ENCODE results near the gene CECR2.
"Not testable (repeated sequence)": the region's sequence is repeated elsewhere in the genome, so short reads cannot be mapped to it uniquely, and the experiment has no call there.

CECR2 gene

GRCh38 chr22:17514084-17514483 is 144.8 kb downstream of the CECR2 start:
- no peak for DNase-seq (ENCODE audit: low read depth)

- no peak for DNase-seq (ENCODE audit: low read depth)
Observed at GRCh38 chr22:17518406-17518805, 149.1 kb downstream of the CECR2 start.

GRCh38 chr22:17521971-17522370 is 152.7 kb downstream of the CECR2 start:
- DNase-seq (ENCODE audit: low read depth): not testable (repeated sequence)

DNA sequence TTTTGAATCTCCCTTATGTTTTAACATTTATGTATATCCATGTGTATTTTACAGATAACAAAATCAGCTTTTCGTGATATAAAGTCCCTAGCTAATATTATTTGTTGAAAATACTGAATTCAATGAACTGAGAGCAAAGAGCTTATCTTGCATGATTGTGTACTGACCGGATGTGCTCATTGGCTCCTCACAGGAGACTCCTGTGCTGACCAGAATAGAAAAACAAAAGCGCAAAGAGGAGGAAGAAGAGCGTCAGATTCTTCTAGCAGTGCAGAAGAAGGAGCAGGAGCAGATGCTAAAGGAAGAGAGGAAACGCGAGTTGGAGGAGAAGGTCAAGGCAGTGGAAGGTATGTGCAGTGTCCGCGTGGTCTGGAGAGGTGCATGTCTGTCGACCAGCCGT is 154.7 kb downstream of the CECR2 start:
- DNase-seq (ENCODE audit: low read depth): no peak

DNA sequence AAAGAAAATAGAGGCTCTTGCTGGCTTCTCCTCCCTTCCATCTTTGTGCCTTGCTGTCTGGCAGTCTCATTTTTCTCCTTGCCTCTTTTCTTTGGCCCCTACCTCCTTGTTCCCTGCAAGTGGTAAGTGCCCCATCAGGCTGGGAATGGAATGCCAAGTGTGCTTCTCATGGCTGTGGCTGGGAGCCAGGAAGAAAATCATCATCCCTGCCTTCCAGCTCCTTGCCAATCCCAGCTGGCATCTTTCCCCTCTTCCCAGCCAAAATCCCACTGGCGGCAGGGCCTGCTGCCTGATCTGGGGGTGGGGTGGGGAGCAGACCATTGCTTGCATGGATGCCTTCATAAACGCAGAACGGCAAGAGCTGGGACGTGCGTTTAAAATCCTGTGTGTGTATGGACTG is 167.0 kb downstream of the CECR2 start:
- no peak for DNase-seq (ENCODE audit: low read depth)

DNA sequence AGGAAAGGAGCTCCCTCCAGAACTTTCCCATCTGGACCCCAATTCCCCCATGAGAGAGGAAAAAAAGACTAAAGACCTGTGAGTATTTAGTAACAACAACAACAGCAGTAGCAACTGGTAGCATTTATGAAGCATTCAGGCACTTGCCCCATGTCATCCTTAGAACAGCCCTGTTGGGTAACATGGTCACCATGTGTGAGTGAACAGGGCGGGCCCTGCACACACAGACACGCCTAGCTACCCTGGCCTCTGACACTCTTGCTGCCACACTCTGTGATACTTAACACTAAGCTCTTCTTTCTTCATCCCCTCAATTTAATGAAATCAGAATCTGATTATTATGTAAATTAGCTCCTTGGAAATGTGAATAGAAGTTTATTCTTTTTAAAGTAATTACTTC is 167.9 kb downstream of the CECR2 start:
- DNase-seq (ENCODE audit: low read depth): no peak

DNA sequence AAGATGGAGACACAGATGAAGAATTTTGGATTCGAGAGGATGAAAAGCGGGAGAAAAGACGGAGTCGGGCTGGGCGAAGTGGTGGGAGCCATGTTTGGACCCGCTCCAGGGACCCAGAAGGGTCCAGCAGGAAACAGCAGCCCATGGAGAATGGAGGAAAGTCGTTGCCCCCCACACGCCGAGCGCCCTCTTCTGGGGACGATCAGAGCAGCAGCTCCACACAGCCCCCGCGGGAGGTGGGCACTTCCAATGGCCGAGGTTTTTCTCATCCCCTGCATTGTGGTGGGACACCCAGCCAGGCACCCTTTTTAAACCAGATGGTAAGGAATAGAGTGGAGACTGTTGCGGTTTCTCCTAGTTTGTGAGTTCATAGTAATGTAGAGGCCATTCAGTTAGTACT is 171.2 kb downstream of the CECR2 start:
- no peak for DNase-seq (ENCODE audit: low read depth)

- DNase-seq (ENCODE audit: low read depth): no peak
Observed at GRCh38 chr22:17541476-17541875, 172.2 kb downstream of the CECR2 start.

- DNase-seq (ENCODE audit: low read depth): no peak
Observed at GRCh38 chr22:17542452-17542851, 173.2 kb downstream of the CECR2 start.

DNA sequence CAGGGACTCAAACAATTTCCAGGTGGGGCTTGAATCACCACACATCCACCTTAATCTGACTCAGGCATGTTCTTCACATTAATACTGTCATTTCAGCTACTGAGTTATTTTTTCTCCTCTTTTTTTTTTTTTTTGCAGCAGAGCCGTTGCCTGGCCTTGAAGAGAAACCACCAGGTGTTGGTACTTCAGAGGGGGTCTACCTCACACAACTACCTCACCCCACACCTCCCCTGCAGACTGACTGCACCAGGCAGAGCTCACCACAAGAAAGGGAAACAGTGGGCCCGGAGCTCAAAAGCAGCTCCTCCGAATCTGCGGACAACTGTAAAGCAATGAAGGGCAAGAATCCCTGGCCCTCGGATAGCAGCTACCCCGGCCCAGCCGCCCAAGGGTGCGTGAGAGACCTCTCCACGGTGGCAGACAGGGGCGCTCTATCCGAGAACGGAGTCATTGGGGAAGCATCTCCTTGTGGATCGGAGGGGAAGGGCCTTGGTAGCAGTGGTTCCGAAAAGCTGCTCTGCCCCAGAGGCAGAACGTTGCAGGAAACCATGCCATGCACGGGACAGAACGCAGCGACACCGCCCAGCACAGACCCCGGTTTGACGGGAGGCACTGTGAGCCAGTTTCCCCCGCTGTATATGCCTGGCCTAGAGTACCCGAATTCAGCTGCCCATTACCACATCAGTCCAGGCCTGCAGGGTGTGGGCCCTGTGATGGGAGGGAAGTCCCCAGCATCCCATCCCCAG is 178.9 kb downstream of the CECR2 start:
- no peak for DNase-seq (ENCODE audit: low read depth)

- no peak for DNase-seq (ENCODE audit: low read depth)
Observed at GRCh38 chr22:17548756-17549035, 179.4 kb downstream of the CECR2 start.

GRCh38 chr22:17549183-17549582 is 179.9 kb downstream of the CECR2 start:
- no peak for DNase-seq (ENCODE audit: low read depth)

DNA sequence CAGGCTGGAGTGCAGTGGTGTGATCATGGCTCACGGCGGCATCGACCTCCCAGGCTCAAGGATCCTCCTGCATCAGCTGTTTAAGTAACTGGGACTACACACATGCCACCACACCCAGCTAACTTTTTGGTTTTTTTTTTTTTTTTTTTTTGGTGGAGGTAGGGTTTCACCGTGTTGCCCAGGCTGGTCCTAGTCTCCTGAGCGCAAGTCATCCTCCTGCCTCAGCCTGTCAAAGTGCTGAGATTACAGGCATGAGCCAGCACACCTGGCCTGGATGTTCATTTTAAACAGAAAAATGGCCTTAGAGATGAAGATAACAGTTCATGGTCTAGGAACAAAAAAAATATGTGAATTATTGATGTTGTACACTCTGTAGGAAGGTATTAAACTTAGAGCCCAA is 180.4 kb downstream of the CECR2 start:
- no peak for DNase-seq (ENCODE audit: low read depth)

DNA sequence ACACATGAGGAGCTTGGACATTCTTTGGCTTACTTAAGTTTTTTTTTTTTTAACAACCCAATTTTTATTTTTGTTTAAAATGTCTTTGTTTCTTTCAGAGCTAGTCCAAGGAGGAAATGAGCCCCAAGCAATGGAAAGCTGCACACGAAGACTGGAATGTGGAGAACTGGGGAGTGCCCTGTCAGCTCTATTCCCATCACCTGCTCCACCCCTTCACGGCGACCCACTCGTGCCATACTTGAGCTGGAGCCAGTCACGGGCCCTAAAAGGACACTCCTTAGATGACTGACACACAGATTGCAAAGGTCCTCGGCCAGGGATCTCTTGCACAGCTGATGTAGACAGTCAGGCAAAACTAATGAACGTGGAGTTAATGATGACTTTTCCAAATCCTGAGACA is 183.5 kb downstream of the CECR2 start:
- DNase-seq (ENCODE audit: low read depth): no peak

- DNase-seq (ENCODE audit: low read depth): no peak
Observed at GRCh38 chr22:17554814-17555213, 185.6 kb downstream of the CECR2 start.

DNA sequence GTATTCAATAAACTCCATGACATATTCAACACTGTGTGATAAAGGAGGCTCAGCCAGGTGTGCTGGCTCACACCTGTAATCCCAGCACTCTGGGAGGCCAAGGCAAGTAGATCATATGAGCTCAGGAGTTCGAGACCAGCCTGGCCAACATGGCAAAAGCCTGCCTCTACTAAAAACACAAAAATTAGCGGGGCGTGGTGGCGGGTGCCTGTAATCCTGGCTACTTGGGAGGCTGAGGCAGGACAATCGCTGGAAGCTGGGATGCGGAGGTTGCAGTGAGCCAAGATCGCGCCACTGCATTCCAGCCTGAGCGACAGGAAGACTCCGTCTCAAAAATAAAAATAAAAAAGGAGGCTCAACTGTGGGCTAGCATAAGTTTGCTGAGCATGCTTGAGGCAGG is 189.9 kb downstream of the CECR2 start:
- no peak for DNase-seq (ENCODE audit: low read depth)

DNA sequence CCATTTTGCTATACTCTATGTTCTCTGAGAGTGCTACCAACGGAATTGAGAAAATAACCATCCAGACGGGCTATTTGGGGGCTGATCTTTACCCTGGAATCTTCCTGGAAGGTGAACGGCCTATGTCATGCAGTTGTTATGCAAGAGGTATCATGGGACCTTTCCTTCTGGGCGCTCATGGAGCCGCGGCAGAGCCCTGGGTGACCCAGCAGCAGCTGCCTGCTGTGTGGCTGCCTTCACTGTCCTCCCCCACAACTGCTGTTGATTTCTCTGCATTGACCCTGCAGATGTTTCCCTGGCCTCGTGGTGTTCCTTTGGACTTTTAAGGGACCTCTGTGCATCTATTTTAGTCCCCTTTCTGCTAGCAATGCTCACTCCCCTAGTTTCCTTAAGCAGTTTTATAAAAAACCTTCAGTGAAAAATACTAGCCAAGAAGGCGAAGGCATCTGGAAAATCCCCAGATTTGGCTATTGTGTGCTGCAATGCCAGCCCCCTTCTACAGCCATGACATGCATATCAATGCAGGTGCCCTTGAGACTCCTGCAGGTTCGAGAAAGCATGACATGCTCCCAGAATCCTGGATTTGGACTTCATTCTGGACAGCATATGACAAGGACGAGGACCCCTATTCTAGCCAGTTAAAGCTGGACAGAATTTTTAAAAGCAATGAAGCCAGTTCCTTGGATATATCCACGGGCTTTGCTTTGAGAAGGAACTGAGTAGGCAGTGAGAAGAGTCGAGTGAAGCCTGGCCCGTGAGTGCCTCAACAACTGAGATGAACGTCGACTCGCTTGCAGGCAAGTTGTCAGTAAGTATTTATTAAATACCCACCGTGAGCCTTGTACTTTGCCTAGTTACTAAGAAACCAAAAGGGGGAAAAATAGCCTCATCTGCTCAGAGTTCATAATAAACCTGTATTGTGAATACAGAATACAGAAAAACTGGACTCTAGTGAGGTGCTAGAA is 193.9 kb downstream of the CECR2 start, which contains the start of gene SLC25A18:
Gene SLC25A18, plus strand, starts transcription at position 593 of the 965 bp plus-strand sequence. CDS start 16,447 bp downstream, outside the sequence.
- no peak for DNase-seq (ENCODE audit: low read depth)

DNA sequence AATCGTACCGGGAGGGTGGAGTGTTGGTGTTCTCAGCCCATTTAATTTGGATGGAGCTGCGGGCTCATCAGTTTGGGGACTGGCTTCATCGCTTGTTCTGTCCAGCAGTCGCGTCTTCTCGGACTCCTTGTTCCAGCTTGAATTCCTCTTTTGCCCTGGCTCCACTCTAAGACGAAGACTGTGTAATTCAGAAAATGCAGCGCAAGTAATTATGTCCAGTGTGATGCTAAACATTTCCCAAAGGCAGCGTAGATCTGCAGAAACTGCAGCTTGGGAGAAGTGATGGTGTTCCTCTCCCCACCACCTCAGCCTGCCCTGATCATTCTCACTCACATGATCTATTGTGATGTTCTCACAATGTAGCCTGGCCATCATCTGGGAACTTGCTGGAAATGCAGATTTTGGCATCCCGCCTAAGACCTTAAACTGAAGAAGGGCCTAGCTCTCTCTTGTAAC is 194.7 kb downstream of the CECR2 start:
- no peak for DNase-seq (ENCODE audit: low read depth)

- DNase-seq (ENCODE audit: low read depth): not testable (repeated sequence)
Observed at GRCh38 chr22:17566016-17566687, 196.9 kb downstream of the CECR2 start.

DNA sequence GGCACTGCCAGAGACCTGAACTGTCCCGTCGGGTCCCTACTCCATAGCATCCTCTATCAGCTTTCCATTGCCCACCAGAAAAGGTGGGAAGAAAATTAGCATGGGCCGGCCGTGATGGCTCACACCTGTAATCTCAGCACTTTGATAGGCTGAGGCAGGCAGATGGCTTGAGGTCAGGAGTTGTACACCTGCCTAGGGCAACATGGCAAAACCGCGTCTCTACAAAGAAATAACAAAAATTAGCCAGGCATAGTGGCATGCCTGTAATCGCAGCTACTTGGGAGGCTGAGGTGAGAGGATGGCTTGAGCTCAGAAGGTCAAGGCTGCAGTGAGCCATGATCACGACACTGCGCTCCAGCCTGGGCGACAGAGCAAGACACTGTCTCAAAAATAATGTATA is 197.5 kb downstream of the CECR2 start:
- DNase-seq (ENCODE audit: low read depth): no peak

DNA sequence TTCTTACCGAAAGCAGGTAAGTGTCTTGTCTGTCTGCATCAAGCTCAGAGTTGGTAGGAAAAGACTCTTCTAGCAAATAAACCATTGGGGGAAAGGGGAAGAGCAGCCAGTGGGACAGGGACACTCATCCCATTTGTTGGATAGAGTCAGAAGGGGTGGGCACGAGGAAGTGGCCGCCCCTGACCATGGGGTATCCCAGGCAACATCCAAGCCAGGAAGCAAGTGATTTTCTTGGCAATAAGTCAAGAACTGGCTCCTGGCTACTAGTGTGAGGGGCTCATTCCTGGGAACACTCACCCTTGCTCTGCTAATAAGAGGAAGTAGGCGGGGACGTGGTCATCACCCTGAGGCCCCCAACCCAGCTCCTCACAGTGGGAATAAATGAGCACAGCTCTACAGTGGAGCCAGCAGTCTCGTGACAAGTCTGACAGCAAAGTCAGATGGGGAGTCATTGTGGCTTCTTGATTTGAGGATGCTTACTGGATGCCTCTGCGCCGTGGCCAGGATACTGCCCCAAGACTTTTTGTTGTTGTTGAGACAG is 200.8 kb downstream of the CECR2 start:
- DNase-seq (ENCODE audit: low read depth): no peak

Data from activated T-cell treated with anti-CD3 and anti-CD28 coated beads for 1 hour (primary cell).